ENCODE results near the gene BAZ1B.
"Not testable (repeated sequence)": the region's sequence is repeated elsewhere in the genome, so short reads cannot be mapped to it uniquely, and the experiment has no call there.

DNA sequence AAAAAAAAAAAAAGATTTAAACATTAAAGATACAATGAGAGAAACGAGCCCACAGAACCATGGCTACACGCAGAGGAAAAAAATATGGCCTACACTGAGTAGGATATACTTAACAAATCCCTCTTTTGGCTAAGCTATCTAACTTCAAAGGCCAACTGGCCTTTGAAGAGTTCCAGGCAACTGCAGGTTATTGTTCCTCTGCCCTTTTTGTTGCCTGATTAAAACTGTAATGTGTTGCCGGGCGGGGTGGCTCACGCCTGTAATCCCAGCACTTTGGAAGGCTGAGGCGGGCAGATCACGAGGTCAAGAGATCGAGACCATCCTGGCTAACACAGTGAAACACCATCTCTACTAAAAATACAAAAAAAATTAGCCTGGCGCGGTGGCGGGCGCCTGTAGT, 40.6 kb downstream of the BAZ1B start:
- TF ChIP-seq, protein P1, sequence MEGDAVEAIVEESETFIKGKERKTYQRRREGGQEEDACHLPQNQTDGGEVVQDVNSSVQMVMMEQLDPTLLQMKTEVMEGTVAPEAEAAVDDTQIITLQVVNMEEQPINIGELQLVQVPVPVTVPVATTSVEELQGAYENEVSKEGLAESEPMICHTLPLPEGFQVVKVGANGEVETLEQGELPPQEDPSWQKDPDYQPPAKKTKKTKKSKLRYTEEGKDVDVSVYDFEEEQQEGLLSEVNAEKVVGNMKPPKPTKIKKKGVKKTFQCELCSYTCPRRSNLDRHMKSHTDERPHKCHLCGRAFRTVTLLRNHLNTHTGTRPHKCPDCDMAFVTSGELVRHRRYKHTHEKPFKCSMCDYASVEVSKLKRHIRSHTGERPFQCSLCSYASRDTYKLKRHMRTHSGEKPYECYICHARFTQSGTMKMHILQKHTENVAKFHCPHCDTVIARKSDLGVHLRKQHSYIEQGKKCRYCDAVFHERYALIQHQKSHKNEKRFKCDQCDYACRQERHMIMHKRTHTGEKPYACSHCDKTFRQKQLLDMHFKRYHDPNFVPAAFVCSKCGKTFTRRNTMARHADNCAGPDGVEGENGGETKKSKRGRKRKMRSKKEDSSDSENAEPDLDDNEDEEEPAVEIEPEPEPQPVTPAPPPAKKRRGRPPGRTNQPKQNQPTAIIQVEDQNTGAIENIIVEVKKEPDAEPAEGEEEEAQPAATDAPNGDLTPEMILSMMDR (IDR thresholded peaks at IDR 0.05), result not testable (repeated sequence)
- TF ChIP-seq POLR2A (IDR thresholded peaks at IDR 0.05), result not testable (repeated sequence)

Measured in esophagus squamous epithelium (tissue), 4 donors.